Neural cell (in vitro differentiated cells): Measurements from ENCODE around the gene PLP2. TPM values are rescaled to one million over a fixed set of nuclear protein-coding genes. Genes with fewer than 3 reads are reported as not detected.
"Not testable (repeated sequence)": the region's sequence is repeated elsewhere in the genome, so short reads cannot be mapped to it uniquely, and the experiment has no call there.

ENCODE experiments used
- H2AFZ ChIP-seq: fragments of 200-600, 300-800 bp; sonication (generic), shearing (Covaris generic); 2 replicates; pipeline ENCODE4 v1.6.0; 2014; ENCODE audit warnings: low read depth, mild to moderate bottlenecking, antibody characterized with exemption, low read length, moderate library complexity
- H3F3A ChIP-seq: fragments of 200-600 bp; shearing (Covaris generic); 2 replicates; pipeline ENCODE4 v1.6.1; 2016; ENCODE audit warnings: mild to moderate bottlenecking, moderate library complexity, mixed read lengths, antibody characterized with exemption, low read length; ENCODE audit not compliant: insufficient read depth, poor library complexity, severe bottlenecking
- H3K27ac ChIP-seq: fragments of 200-600, 300-800 bp; sonication (generic), shearing (Covaris generic); 2 replicates; pipeline ENCODE4 v1.5.1; 2014; ENCODE audit warnings: mild to moderate bottlenecking, low read length, moderate library complexity
- H3K27me3 ChIP-seq: fragments of 300-800, 200-600 bp; sonication (generic), shearing (Covaris generic); 2 replicates; pipeline ENCODE4 v1.6.0; 2014; ENCODE audit warnings: mild to moderate bottlenecking, low read depth, low read length, moderate library complexity; ENCODE audit not compliant: insufficient read depth
- H3K36me3 ChIP-seq: fragments of 300-800, 200-600 bp; sonication (generic), shearing (Covaris generic); 2 replicates; pipeline ENCODE4 v1.5.1; 2014; ENCODE audit warnings: mild to moderate bottlenecking, antibody characterized with exemption, low read length, moderate library complexity; ENCODE audit not compliant: insufficient read depth
- H3K4me2 ChIP-seq: fragments of 300-800, 200-600 bp; sonication (generic), shearing (Covaris generic); 2 replicates; pipeline ENCODE4 v1.6.0; 2014; ENCODE audit warnings: mild to moderate bottlenecking, low read length
- H3K4me3 ChIP-seq: fragments of 300-800, 200-600 bp; sonication (generic), shearing (Covaris generic); 2 replicates; pipeline ENCODE4 v1.5.1; 2014; ENCODE audit warnings: mild to moderate bottlenecking, low read length, moderate library complexity
- H3K79me2 ChIP-seq: fragments of 200-600 bp; shearing (Covaris generic); replicated peaks from 2 replicates; pipeline ENCODE4 v1.6.0; 2014; ENCODE audit warnings: mild to moderate bottlenecking, low read length, moderate library complexity; ENCODE audit not compliant: insufficient read depth
- H3K9ac ChIP-seq: fragments of 300-800, 200-600 bp; sonication (generic), shearing (Covaris generic); 2 replicates; pipeline ENCODE4 v1.6.1; 2016; ENCODE audit warnings: mild to moderate bottlenecking, low read length, mixed read lengths
- H3K9me2 ChIP-seq: fragments of 200-600 bp; shearing (Covaris generic); 2 replicates; pipeline ENCODE4 v1.6.1; 2016; ENCODE audit warnings: mild to moderate bottlenecking, low read length, mixed read lengths; ENCODE audit not compliant: insufficient read depth
- H3K9me3 ChIP-seq: fragments of 200-600, 300-800 bp; sonication (generic), shearing (Covaris generic); 2 replicates; pipeline ENCODE4 v1.6.1; 2016; ENCODE audit warnings: mild to moderate bottlenecking, mixed run types, low read length, moderate library complexity, mixed read lengths
- H4K20me1 ChIP-seq: fragments of 200-600 bp; shearing (Covaris generic); 2 replicates; pipeline ENCODE4 v1.6.1; 2016; ENCODE audit warnings: mild to moderate bottlenecking, mixed run types; ENCODE audit not compliant: insufficient read depth
- CTCF ChIP-seq: fragments of 450-650 bp; IDR thresholded peaks from 2 replicates; pipeline ENCODE4 v1.5.1; 2014; ENCODE audit warnings: antibody characterized with exemption, mild to moderate bottlenecking, moderate library complexity; ENCODE audit not compliant: poor library complexity, severe bottlenecking
- EP300 ChIP-seq: fragments of 450-650 bp; conservative IDR thresholded peaks from 2 replicates; pipeline ENCODE4 v1.6.1; 2014; ENCODE audit warnings: antibody characterized with exemption, mild to moderate bottlenecking, moderate library complexity; ENCODE audit not compliant: poor library complexity, severe bottlenecking
- EZH2 ChIP-seq: fragments of 200-600, 300-800 bp; shearing (Covaris generic), sonication (generic); IDR thresholded peaks from 2 replicates; pipeline ENCODE4 v1.6.1; 2014; ENCODE audit warnings: antibody characterized with exemption, low read length, borderline replicate concordance, mild to moderate bottlenecking; ENCODE audit not compliant: insufficient read depth, poor library complexity, severe bottlenecking
- MXI1 ChIP-seq: fragments of 450-650 bp; conservative IDR thresholded peaks from 2 replicates; pipeline ENCODE4 v1.6.1; 2014; ENCODE audit warnings: antibody characterized with exemption, mild to moderate bottlenecking; ENCODE audit not compliant: poor library complexity, severe bottlenecking
- POLR2AphosphoS5 ChIP-seq: IDR thresholded peaks from 2 replicates; pipeline ENCODE4 v1.6.1; 2012
- RAD21 ChIP-seq: fragments of 450-650 bp; conservative IDR thresholded peaks from 2 replicates; pipeline ENCODE4 v1.6.1; 2014; ENCODE audit warnings: antibody characterized with exemption, mild to moderate bottlenecking, moderate library complexity
- SMC3 ChIP-seq: fragments of 450-650 bp; conservative IDR thresholded peaks from 2 replicates; pipeline ENCODE4 v1.6.1; 2014; ENCODE audit warnings: antibody characterized with exemption, mild to moderate bottlenecking, moderate library complexity; ENCODE audit not compliant: poor library complexity
- TAF1 ChIP-seq: IDR thresholded peaks from 2 replicates; pipeline ENCODE4 v1.6.1; 2012; ENCODE audit warnings: low read depth
- polyA plus RNA-seq: library from polyadenylated mRNA; depleted of rRNA; stranded (reverse); fragments of >200 nt; gene quantifications from 2 replicates; pipeline ENCODE4 v1.2.3, GENCODE V29; 2014
- TF ChIP-seq, protein P1 (sequence below): IDR thresholded peaks from 2 replicates; pipeline ENCODE4 v1.6.1; 2012; ENCODE audit warnings: borderline replicate concordance

Gene PLP2
- polyA plus RNA-seq, 1 donor from 2014 or later: not detected

- Histone ChIP-seq H3K9me2 (no peaks in the 10 kb centered on the region), H3K27ac (no peak overlapping the region), H3K4me2 (no peak overlapping the region), H3K9ac (no peak overlapping the region), H3K36me3 (no peaks in the 10 kb centered on the region), H3K4me3 (peak overlapping the region; percentile 56), H3K9me3 (no peaks in the 10 kb centered on the region), H3K27me3 (peaks cover 22% of the 10 kb centered on the region), H3F3A (no peaks in the 10 kb centered on the region), H4K20me1 (no peaks in the 10 kb centered on the region), H3K79me2 (no peaks in the 10 kb centered on the region), H2AFZ (no peak overlapping the region)
- TF ChIP-seq SMC3 (no peak), EP300 (no peak), MXI1 (no peak), EZH2 (no peak), POLR2AphosphoS5 (no peak), CTCF (no peak), TAF1 (no peak), RAD21 (no peak)
- TF ChIP-seq, protein P1, sequence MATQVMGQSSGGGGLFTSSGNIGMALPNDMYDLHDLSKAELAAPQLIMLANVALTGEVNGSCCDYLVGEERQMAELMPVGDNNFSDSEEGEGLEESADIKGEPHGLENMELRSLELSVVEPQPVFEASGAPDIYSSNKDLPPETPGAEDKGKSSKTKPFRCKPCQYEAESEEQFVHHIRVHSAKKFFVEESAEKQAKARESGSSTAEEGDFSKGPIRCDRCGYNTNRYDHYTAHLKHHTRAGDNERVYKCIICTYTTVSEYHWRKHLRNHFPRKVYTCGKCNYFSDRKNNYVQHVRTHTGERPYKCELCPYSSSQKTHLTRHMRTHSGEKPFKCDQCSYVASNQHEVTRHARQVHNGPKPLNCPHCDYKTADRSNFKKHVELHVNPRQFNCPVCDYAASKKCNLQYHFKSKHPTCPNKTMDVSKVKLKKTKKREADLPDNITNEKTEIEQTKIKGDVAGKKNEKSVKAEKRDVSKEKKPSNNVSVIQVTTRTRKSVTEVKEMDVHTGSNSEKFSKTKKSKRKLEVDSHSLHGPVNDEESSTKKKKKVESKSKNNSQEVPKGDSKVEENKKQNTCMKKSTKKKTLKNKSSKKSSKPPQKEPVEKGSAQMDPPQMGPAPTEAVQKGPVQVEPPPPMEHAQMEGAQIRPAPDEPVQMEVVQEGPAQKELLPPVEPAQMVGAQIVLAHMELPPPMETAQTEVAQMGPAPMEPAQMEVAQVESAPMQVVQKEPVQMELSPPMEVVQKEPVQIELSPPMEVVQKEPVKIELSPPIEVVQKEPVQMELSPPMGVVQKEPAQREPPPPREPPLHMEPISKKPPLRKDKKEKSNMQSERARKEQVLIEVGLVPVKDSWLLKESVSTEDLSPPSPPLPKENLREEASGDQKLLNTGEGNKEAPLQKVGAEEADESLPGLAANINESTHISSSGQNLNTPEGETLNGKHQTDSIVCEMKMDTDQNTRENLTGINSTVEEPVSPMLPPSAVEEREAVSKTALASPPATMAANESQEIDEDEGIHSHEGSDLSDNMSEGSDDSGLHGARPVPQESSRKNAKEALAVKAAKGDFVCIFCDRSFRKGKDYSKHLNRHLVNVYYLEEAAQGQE: no peak
Measured at GRCh38 chrX:49172280-49172780, 632 bp downstream of the PLP2 start.

- not testable (repeated sequence) for H3K9me3 ChIP-seq, H3K27ac ChIP-seq, H2AFZ ChIP-seq, H3K79me2 ChIP-seq, H3K9me2 ChIP-seq, H4K20me1 ChIP-seq, H3K4me3 ChIP-seq, H3K4me2 ChIP-seq, H3F3A ChIP-seq, H3K9ac ChIP-seq, H3K36me3 ChIP-seq
- peaks cover 22% of the 10 kb centered on the region for H3K27me3 ChIP-seq
Measured at GRCh38 chrX:49173544-49173943, 1.8 kb downstream of the PLP2 start.

- Histone ChIP-seq H3K27ac (no peak overlapping the region), H4K20me1 (no peaks in the 10 kb centered on the region), H2AFZ (no peak overlapping the region), H3K4me3 (no peak overlapping the region), H3K27me3 (peaks cover 22% of the 10 kb centered on the region), H3K9ac (no peak overlapping the region), H3K9me2 (no peaks in the 10 kb centered on the region), H3F3A (no peaks in the 10 kb centered on the region), H3K79me2 (no peaks in the 10 kb centered on the region), H3K9me3 (no peaks in the 10 kb centered on the region), H3K4me2 (no peak overlapping the region), H3K36me3 (no peaks in the 10 kb centered on the region)
- TF ChIP-seq, protein P1: no peak
- no peak for TF ChIP-seq CTCF
- no peak for TF ChIP-seq TAF1
- no peak for TF ChIP-seq EZH2
- TF ChIP-seq MXI1: no peak
- no peak for TF ChIP-seq SMC3
- no peak for TF ChIP-seq POLR2AphosphoS5
- no peak for TF ChIP-seq RAD21
- TF ChIP-seq EP300: no peak
Measured at GRCh38 chrX:49174723-49175122, 3.0 kb downstream of the PLP2 start.
